GM10266 (cell line): ENCODE data around the gene BNC2.
"Not testable (repeated sequence)": the region's sequence is repeated elsewhere in the genome, so short reads cannot be mapped to it uniquely, and the experiment has no call there.

Experiments used
- DNase-seq: peaks from one replicate; pipeline ENCODE4 v3.0.0; 2012; ENCODE audit errors: extremely low spot score
- TF ChIP-seq, protein P1 (sequence below): IDR thresholded peaks from 2 replicates; pipeline ENCODE4 v1.5.1; 2012; ENCODE audit warnings: mild to moderate bottlenecking, low read depth; ENCODE audit not compliant: control insufficient read depth, insufficient read depth; ENCODE audit errors: missing control alignments

The BNC2 gene

DNA sequence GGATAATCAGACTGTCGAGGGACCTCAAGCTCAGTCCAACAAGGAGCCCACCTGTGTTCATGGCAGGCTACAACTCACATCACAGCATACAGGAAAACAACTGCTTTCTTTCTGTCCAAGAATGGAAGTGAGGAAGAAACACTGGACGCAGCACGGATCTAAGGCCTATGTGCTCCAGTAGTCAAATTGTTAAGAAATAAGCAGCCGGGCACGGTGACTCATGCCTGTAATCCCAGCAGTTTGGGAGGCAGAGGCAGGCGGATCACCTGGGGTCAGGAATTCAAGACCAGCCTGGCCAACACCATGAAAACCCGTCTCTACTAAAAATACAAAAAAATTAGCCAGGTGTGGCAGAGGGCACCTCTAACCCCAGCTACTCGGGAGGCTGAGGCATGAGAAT, 427.8 kb downstream of the BNC2 start:
- TF ChIP-seq, protein P1, sequence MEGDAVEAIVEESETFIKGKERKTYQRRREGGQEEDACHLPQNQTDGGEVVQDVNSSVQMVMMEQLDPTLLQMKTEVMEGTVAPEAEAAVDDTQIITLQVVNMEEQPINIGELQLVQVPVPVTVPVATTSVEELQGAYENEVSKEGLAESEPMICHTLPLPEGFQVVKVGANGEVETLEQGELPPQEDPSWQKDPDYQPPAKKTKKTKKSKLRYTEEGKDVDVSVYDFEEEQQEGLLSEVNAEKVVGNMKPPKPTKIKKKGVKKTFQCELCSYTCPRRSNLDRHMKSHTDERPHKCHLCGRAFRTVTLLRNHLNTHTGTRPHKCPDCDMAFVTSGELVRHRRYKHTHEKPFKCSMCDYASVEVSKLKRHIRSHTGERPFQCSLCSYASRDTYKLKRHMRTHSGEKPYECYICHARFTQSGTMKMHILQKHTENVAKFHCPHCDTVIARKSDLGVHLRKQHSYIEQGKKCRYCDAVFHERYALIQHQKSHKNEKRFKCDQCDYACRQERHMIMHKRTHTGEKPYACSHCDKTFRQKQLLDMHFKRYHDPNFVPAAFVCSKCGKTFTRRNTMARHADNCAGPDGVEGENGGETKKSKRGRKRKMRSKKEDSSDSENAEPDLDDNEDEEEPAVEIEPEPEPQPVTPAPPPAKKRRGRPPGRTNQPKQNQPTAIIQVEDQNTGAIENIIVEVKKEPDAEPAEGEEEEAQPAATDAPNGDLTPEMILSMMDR = no peak

DNA sequence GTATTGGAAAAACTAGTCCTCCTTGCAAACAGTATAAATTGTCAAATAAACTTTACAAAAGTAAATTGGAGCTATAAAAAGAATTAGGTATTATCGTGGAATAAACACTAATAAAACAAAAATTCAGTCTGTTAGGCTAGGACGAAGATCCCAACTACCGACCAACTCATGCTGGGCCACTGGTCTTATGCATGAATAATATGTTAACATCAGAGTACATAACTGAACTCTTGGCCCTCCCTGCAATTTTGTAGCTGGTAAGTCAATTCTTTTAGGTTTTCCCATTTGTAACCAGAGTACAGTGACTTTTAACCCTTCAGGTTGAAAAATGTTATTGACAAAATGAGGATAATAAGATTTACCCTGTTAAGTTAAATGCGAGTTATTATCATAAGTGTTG, 428.7 kb downstream of the BNC2 start:
- TF ChIP-seq, protein P1 = no peak
- DNase-seq = no peak

More for the DNA sequence above, 427.8 kb downstream of the BNC2 start:
- DNase-seq = no peak

DNA sequence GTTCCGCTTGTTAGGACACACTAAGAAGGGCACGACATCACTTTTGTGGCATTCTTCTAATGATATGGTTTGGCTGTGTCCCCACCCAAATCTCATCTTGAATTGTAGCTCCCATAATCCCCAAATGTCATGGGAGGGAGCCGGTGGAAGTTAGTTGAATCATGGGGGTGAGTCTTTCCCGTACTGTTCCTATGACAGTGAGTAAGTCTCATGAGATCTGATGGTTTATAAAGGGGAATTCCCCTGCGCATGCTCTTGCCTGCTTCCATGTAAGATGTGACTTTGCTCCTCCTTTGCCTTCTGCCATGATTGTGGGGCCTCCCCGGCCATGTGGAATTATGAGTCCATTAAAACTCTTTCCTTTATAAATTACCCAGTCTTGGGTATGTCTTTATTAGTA, 431.6 kb downstream of the BNC2 start:
- DNase-seq = not testable (repeated sequence)

DNA sequence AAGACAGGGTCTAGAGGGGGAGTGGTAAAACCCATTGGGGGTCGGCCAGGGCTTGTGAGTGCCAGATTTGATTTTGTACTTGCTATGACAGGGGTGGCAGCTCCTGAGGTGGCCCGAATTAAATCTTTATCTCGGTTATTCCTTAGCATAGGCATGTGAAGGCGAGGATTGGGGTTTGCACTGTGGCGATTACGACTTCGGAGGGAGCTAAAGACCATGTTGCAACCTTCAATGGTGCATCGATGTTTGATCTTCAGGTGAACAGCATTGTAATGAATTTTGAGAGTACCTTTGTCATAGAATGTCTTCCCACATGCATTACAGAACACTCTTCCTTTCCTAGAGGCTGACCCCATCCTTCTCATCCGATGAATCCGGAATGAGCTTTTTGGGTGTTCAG, 433.9 kb downstream of the BNC2 start:
- DNase-seq = no peak
- TF ChIP-seq, protein P1 = no peak

DNA sequence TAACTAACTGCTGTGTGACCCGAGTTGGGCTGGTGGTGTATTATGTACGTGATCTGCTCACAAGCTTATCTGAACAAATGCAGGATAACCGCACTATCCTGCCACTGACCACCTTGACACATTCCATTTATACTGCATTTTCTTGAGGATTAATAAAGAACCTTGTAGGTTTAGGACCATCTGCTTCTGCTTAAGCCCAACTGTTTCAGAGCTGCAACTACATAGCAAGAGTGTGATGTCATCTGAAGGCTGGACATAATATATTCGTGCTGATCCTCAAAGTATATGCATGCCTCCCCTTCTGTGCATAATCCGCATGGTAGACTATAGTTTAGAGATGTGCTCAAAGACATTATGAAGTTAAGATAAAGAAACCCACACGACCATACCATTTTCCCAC, 435.9 kb downstream of the BNC2 start:
- TF ChIP-seq, protein P1 = no peak
- no peak for DNase-seq

DNA sequence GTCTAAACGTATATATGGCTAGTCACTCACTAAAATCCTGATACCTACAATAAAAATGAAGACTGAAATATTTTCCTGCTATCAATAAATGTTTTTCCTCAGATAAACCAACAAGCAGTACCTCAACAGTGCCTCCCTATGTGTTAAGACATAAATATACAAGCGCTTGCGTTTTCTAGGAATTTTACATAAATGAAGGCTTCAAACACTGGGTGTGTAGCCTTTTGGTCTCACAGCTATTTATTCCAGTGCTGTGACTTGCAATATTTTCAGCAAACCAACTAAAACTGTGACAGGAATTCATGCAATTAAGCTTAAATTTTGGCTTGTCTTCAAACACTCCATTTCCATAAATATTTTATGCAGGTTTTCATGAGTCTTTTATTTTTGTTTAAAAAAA, 437.0 kb downstream of the BNC2 start:
- TF ChIP-seq, protein P1 = no peak
- DNase-seq = no peak

DNA sequence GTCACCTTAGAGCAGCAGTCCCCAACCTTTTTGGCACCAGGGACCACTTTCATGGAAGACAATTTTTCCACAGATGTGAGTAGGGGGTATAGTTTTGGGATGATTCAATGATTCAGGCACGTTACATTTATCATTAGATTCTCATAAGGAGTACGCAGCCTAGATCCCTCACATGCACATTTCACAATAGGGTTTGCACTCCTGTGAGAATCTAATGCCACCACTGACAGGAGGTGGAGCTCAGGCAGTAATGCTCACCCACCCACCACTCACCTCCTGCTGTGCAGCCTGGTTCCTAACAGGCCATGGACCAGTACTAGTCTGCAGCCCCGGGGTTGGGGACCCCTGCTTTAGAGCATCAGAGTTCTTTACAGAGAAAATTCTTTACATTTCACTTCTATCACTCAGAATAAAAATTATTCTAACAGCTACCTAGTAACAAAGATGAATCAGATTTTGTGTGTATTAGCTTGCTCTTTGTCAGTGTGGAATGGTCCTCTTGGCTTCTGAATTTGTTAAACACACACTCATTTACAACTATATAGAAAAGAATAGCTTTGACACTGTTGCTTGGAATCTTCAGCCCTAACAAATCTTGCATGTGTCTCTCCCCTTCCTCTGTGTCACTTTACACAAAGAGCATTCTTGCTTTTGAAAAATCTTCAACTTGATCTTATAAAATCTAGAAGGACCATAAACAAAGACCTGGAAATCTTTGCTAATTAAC, 438.6 kb downstream of the BNC2 start:
- DNase-seq = no peak
- TF ChIP-seq, protein P1 = no peak

DNA sequence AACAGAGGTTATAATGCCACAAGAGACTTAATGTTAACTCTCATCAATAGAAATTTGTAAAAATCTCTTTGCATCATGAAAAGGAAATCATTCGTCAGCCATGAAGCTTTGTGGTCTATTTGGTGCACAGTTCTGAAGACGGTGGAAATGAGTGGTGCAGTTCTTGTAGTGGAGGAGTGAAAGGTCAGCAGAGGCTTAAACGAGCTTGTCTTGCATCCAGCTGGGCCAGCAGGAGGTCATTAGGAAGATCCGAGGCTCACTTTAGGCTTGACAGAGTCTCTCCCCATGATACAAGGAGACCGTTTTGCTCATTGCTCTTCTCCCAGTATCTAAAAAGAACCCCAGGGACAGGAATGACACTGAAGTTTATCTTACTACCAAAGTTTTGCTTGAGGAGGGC, 440.8 kb downstream of the BNC2 start:
- DNase-seq = no peak
- TF ChIP-seq, protein P1 = no peak
